Upper lobe of right lung (tissue), 1 donor: ENCODE results near the gene SPATC1L. TPM values are rescaled to one million over a fixed set of nuclear protein-coding genes. Genes with fewer than 3 reads are reported as not detected.

Experiments used
- ATAC-seq: fragments of 200-7000 bp; cut with Tn5 transposase; one replicate; pipeline ENCODE4 v1.9.1; 2020; ENCODE audit warnings: mild to moderate bottlenecking, moderate library complexity
- DNase-seq: peaks from one replicate; pipeline ENCODE4 v3.0.0-alpha.2; 2020
- H3K27ac ChIP-seq: fragments of 200-600 bp; one replicate; pipeline ENCODE4 v1.8.0; 2022
- H3K27me3 ChIP-seq: fragments of 200-600 bp; one replicate; pipeline ENCODE4 v1.8.0; 2022; ENCODE audit warnings: mild to moderate bottlenecking
- H3K36me3 ChIP-seq: fragments of 200-600 bp; one replicate; pipeline ENCODE4 v1.8.0; 2022
- H3K4me1 ChIP-seq: fragments of 200-600 bp; one replicate; pipeline ENCODE4 v1.8.0; 2022
- H3K4me3 ChIP-seq: fragments of 200-600 bp; one replicate; pipeline ENCODE4 v1.8.0; 2022; ENCODE audit warnings: mild to moderate bottlenecking
- H3K9me3 ChIP-seq: fragments of 200-600 bp; one replicate; pipeline ENCODE4 v1.8.0; 2022
- intact Hi-C: fragments of 100-400 bp; cut with DNase I; formaldehyde crosslinking; loops from one replicate; pipeline ENCODE4 v1.11.0; 2022
- total RNA-seq: library from RNA; stranded (reverse); fragmentation: NEBNext Ultra II Directional; extraction: Animal tissue kit (Norgen Biotek cat#: 25700); gene quantifications from one replicate; pipeline ENCODE4 v1.2.1, GENCODE V29; 2021
- TF ChIP-seq, protein P1 (sequence below): fragments of 200-600 bp; IDR thresholded peaks from one replicate; pipeline ENCODE4 v1.8.0; 2022; ENCODE audit warnings: antibody characterized with exemption
- donor health status: DM: no; HTN: yes; CAD: no; lungs with severe emphysema.

Gene SPATC1L
- total RNA-seq, 1 donor from 2014 or later = 4.7 TPM

DNA sequence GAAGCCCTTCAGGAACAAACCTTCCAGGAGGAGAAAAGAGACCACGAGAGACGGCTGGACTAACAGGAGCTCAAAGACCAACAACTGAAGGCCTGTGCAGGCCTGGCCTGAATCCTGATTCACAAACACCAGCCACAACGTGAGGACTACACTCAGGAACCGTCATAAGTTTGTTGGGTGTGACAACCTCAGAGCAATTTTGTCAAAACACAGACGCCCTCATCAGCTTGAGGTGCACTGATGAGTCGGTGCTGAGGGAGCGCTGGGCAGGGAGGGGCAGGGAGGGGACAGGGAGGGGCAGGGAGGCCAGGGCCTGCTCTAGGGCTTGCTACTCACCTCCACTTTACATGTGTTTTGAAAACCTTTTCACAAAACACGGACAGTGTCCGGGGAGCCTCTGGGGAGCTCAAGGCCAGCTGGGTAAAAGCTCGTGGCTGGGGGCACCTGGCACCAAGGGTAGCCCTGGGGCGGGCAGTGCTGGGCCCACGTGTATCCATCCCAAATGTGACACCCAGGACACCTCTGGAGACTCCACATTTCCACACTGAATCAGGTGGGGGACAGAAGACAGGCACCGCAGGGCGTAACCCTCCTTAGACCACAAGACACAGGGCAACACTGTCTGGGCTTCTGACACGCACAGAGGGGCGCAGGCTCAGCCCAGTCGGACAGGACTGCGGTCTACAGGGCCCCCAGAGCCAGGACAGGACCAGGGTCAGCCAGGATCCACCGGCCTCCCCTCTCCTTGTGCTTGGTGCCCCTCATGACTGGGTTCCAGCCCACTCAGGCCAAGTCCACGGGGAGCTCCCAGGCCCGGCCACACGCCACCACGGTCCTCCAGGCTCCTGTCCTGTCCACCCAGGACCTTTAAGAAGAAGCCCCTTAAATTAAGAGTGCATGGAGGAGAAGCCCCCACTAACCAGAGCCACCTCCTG lies 27.8 kb upstream of the SPATC1L start:
- Histone ChIP-seq H3K27me3 (no peaks in the 10 kb centered on the region), H3K4me3 (no peak overlapping the region), H3K27ac (no peak overlapping the region), H3K36me3 (peaks cover 83% of the 10 kb centered on the region), H3K9me3 (no peaks in the 10 kb centered on the region), H3K4me1 (no peaks in the 10 kb centered on the region)
- no peak for ATAC-seq
- TF ChIP-seq, protein P1, sequence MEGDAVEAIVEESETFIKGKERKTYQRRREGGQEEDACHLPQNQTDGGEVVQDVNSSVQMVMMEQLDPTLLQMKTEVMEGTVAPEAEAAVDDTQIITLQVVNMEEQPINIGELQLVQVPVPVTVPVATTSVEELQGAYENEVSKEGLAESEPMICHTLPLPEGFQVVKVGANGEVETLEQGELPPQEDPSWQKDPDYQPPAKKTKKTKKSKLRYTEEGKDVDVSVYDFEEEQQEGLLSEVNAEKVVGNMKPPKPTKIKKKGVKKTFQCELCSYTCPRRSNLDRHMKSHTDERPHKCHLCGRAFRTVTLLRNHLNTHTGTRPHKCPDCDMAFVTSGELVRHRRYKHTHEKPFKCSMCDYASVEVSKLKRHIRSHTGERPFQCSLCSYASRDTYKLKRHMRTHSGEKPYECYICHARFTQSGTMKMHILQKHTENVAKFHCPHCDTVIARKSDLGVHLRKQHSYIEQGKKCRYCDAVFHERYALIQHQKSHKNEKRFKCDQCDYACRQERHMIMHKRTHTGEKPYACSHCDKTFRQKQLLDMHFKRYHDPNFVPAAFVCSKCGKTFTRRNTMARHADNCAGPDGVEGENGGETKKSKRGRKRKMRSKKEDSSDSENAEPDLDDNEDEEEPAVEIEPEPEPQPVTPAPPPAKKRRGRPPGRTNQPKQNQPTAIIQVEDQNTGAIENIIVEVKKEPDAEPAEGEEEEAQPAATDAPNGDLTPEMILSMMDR = no peak
- DNase-seq = no peak
- intact Hi-C loops = no loop called here

DNA sequence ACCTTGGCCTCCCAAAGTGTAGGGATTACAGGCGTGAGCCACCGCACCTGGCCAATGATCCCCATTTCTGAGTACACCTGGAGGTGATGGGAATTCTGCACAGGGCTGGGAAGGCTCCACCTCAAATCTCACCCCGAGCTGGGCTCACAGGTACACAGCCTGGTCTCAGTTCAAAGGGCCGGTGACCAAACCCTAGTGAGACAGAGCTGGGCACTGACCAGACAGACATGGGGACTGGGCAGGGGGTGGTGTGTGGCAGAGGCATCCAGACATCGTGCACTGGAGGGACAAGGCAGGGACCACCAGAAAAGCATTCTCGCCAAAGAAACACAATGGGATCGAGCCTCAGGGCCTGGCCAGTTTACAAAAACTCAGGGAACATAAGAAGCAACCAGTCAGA lies 27.1 kb upstream of the SPATC1L start:
- peaks cover 88% of the 10 kb centered on the region for H3K36me3 ChIP-seq

DNA sequence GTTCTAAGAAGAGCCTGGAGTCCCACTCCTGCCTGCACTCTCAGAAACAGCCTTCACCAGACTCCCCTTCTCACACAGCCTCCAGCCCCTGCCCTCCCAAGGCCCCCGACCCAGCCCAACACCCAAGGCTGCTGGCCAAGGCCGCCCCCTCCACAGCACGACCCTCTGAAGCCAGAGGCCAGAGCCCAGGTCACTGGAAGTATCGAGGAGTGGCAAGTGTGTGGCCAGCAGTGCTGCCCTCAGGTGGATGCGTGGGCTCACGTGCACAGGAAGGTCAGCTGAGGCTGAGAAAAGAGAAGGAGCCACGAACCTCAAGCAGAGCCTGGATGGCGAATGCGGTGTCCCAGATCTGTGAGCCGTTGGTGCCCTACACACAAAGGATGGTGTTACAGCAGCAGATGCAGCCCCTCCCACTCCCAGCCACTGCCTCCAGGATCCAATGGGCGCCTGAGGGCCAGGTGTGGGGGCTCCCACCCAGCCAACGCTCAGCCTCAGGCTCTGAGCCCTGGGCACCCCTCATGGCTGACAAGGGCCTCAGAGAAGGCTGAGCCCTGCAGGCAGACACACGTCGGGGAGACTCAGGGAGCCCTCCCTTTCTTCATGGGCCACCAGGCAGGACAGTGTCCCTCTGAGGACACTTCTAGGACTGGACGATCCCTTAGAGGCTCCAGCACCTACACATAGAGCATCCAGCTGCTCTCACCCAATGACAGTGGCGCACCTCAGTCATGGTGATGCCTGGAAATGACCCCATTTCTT lies 26.3 kb upstream of the SPATC1L start:
- no peaks in the 10 kb centered on the region for H3K9me3 ChIP-seq
- TF ChIP-seq, protein P1 = no peak
- no peaks in the 10 kb centered on the region for H3K27me3 ChIP-seq
- intact Hi-C loops = no loop called here
- DNase-seq = peak; percentile 52
- no peak overlapping the region for H3K4me3 ChIP-seq
- no peaks in the 10 kb centered on the region for H3K4me1 ChIP-seq
- ATAC-seq = no peak
- H3K27ac ChIP-seq = no peak overlapping the region
- peaks cover 88% of the 10 kb centered on the region for H3K36me3 ChIP-seq

More for the DNA sequence above, 27.1 kb upstream of the SPATC1L start:
- intact Hi-C loops = no loop called here
- ATAC-seq (no peak), DNase-seq (no peak)
- H3K27ac ChIP-seq = no peak overlapping the region
- TF ChIP-seq, protein P1 = no peak
- H3K4me1 ChIP-seq = no peaks in the 10 kb centered on the region
- no peak overlapping the region for H3K4me3 ChIP-seq
- no peaks in the 10 kb centered on the region for H3K9me3 ChIP-seq
- H3K27me3 ChIP-seq = no peaks in the 10 kb centered on the region

DNA sequence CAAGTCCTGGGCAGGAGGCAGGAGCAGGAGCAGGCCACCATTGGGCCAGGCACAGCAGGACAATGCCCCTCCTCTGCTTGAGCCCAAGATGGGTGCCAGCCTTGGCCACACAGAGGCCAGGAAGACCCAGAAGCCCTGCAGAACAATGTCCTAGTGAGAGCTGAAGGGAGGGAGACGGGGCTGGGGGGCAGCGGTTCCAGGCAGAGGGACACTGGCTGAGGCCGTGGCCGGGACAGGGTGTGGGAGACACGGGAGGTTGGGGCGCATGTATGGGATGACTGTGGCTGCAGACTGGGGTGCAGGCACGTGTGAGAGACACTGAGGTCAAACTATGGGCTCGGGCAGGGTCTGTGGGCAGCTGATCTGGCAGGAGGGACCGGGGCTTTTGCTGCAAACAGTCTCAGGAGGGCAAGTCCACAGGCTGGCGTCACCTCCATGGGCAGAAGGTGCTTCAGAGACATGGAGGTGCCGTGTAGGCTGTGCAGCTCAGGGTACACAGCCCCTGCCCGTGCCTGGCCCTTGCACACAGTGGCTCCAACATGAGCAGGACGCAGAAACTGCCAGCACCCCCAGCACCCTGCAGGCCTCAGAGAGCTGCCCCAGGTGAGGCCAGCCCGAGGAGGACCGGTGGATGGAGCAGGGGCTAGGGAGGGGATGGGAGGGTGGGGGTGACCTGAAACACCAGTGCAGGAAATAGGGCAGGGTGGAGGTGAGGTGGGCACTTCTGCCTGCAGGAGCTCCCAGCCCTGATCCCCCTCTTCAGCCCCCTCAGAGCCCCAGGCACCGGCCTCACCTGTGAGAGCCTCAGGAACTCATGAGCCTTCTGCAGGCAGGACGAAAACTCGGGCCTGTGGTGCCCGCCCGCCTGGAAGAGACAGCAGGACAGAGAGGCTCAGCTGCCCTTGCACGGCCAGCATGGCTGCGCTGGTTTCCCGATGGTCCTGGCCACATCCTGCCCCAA lies 24.8 kb upstream of the SPATC1L start:
- DNase-seq (peak; percentile 56), ATAC-seq (no peak)
- Histone ChIP-seq H3K27ac (no peak overlapping the region), H3K27me3 (no peaks in the 10 kb centered on the region), H3K9me3 (no peaks in the 10 kb centered on the region), H3K4me3 (no peak overlapping the region), H3K36me3 (peaks cover 88% of the 10 kb centered on the region), H3K4me1 (no peaks in the 10 kb centered on the region)
- TF ChIP-seq, protein P1 = no peak
- intact Hi-C loops = no loop called here

DNA sequence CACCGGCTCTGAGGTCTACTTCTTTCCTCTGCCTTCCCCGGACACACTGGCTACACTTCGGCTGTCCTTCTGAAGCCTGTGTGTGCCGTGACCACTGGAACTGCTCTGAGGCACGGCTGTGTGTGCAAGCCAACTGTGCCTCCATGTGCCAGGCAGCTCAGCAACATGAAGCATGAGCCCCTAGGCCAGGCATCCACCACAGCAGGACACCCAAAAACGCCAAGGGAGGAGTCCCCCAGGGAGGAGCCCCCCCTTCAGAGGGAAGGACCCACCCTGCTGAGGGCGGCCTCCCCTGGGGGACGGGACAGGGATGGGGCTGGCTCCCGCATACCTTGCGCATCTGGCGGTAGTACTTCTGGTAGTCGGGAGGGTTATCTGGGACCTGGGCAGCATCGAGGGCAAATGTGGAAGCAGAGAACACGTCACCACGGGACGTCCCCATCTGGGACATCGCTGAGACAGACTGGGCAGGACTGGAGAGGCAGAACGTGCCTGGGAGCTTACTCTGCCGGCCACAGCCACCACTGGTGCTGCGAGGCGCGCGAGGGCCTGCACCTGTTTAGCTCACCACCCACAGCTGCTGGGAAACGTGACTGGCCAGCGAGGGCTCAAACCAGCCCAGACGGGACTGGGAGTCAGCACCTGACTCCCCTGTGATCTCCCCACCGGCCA lies 23.8 kb upstream of the SPATC1L start:
- Histone ChIP-seq H3K27ac (no peak overlapping the region), H3K27me3 (no peaks in the 10 kb centered on the region), H3K36me3 (peaks cover 86% of the 10 kb centered on the region), H3K4me1 (no peaks in the 10 kb centered on the region), H3K4me3 (no peak overlapping the region), H3K9me3 (no peaks in the 10 kb centered on the region)
- ATAC-seq = no peak
- intact Hi-C loops = no loop called here
- peak; percentile 56 for DNase-seq
- TF ChIP-seq, protein P1 = no peak
